GM18951 (cell line): ENCODE measurements around the gene TMEM61.

Experiments
- POLR2A ChIP-seq: IDR thresholded peaks from 4 replicates; pipeline ENCODE4 v1.6.1; 2011; ENCODE audit warnings: mild to moderate bottlenecking; ENCODE audit not compliant: insufficient read length, insufficient read depth; ENCODE audit errors: extremely low read depth
- in situ Hi-C: fragments of 300-500 bp; cut with MboI; formaldehyde crosslinking; loops from one replicate; pipeline ENCODE4 v1.12.0; 2022; ENCODE audit warnings: low sequenced_read_pairs, mixed read lengths, inconsistent platforms; ENCODE audit not compliant: unreplicated experiment

The TMEM61 gene

DNA sequence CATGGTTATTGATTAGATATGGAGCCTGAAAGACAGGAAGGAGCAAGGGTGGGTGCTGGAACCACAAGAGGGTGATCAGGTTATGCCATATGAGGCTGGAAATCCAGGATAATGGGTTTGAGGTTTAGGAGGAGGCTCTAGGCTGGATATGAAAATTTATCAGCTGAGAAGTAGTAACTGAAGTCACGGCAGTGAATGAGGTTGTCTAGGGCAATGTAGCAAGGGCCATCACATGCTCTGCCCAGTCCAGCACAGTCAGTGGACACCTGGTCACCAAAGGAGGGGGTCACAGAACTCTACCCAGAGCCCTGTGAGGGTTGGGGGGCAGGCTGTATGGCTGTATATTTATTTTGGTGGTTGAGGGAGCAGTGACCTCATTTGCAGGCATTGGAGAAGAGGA is 10.5 kb upstream of the TMEM61 start:
- no peak for TF ChIP-seq POLR2A
- in situ Hi-C loops = no loop called here

DNA sequence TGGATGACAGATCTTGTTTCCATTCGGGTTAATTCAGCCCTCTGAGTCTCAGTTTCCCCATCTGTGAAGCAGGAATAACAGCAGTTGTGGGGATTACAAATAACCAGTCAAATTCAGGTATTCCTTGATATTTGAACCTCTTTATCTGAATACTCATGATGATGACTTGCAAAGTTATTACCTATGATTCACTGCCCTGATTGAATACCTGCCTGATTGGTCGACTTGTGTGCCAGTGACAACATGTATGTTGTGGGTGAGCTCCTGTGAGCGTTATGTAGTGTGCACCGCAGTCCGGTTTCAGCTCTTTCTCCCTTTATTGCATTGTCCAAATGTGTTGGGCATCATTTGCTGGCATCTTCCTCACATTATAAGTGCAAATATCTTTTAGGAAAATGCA is 9.5 kb upstream of the TMEM61 start:
- in situ Hi-C loops = no loop called here
- no peak for TF ChIP-seq POLR2A

DNA sequence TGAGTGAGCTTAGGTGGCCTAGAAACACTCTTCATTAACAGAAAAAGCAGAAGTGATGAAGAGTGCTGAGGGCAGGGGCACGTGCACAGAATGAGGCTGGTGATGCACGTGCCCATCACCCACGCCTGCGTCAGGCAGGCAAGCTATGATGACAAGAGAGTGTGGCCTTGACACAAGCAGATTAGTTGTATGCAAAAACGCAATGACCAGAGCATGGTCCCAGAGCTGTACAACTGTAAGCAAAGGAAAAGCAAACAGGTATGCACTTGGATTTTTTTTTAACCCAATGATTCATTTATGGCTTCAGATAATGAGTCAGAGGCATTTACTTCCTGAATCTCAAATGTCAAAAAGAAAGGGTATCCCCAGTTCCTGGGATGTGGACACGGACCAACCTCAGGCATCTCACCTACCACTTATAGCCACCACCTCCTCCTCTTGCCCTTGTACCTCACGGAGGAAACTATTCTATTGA is 9.1 kb upstream of the TMEM61 start:
- in situ Hi-C loops = no loop called here
- TF ChIP-seq POLR2A = no peak

DNA sequence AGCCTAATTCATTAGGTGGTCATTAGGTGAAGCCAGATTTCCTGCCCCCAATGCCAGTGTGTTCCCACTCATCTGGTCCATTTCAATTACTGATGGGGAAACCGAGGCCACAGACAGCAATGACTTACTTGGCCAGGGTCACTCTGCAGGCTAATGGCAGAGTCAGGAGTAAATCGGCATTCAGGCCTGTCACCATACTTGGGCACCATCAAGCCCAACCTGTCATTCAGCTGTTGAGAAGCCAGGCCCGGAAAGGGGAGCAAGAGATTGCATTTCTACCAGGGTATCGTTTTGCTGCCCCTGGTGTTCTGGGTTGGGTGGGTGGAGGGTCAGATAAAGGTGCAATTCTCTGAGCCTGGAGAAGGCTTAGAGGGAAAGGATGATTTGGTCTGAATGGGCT is 8.0 kb upstream of the TMEM61 start:
- no peak for TF ChIP-seq POLR2A
- in situ Hi-C loops = no loop called here

DNA sequence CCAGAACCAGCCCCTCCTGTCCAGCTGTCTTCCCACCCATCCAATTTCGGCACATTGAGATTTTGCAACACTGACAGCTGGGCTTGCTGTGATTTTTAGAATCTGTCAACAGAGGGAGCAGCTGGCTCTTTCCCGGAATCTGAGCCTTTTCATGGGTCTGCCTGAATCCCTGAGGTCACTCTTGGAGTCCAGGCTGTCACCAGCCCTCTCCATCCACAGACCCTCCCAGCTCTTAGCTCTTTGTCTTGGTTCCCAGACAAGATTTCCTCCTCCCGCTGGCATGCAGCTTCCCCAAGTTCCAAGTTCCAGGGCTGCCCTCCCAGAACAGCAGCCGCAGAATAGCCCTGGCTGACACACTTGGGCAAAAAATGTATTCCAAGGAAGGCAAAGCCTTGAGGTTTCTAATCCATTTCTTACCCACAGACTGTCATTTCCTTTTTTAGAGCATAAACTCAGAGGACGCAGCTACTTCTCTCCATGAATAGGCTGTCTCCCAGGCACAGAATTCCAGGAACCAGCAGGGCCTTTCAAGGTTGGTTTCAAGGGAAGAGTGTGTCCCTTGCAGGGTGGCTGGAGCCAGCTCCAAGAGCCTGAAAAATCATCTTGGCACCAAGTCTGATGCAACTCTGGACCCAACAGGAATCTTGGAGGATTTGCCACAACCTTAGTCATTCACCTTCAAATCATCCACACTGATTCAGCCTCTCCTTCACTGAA is 7.1 kb upstream of the TMEM61 start:
- TF ChIP-seq POLR2A = no peak
- in situ Hi-C loops = no loop called here

DNA sequence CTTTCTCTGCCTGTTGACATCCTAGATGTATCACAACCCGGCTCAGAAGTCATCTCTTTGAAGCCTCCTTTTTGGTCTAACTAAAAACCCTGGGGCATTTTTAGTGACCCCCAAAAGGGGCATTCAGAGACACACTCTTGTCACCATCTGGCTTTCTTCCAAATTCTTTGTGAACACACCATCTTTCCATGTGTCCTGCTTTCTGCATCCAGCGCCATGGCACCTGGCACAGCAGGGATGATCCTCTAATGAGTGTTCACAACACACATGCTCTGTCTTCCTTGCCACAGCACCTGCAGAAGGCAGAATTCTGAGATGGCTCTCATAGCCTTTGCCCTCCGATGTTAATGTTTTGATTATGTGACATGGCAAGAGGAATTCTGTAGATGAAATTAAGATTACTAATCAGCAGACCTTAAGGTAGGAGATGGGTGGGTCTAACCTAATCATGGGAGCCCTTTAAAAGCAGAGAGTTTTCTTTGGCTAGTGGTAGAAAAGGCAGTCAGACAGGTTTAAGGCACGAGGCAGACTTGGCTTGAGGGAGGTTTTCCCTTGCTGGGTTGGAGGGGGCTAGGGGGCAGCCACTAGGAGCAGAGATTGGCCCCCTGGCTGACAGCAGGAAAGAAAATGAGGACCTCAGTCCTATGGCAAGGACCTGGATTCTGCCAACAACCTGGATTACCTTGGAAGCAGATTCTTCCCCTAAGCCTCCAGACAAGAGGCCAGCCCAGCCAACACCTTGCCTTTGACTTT is 4.9 kb upstream of the TMEM61 start:
- no peak for TF ChIP-seq POLR2A
- in situ Hi-C loops = no loop called here

DNA sequence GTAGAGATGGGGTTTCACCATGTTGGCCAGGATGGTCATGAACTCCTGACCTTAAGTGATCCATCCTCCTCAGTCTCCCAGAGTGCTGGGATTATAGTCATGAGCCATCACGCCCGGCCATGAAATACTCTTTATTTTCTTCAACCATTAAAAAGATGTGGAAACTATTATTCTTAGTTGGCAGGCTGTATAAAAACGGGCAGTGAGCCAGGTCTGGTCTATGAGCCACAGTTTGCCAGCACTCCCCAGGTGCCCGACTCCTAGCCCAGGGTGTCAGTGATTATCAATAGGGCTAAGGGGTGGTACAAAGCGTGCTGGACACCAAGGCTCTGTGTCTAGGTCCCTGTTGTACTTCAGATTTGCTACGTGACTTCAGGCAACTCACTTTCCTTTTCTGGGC is 3.7 kb upstream of the TMEM61 start:
- in situ Hi-C loops = no loop called here

DNA sequence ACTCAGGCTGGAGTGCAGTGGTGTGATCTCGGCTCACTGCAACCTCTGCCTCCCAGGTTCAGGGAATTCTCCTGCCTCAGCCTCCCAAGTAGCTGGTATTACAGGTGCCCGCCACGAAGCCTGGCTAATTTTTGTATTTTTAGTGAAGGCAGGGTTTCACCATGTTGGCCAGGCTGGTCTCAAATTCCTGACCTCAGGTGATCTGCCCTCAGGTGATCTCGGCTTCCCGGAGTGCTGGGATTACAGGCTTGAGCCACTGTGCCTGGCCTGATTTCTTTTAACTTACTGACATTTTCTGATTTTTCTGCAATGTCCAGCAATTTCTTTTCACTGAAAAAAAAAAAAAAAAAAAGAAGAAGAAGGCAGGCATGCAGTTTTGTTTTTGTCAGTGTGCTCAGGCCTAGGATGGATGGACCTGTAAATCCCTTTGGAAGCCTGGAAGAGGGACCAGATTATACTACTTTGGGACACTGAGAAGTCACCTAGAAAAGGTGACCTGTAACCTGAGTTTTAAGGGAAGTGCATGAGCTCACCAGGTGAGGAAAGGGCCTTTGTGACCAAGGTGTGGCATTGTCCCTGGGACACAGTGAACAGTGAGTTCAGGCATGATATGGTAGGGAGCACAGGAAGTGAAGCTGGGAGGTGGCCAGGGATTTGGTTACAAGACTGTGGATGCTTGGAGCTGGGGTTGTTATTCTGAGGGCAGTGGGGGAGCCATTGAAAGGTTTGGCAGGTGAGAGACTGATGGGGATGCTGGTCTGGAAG is 2.7 kb upstream of the TMEM61 start:
- TF ChIP-seq POLR2A = no peak
- in situ Hi-C loops = no loop called here

More for the DNA sequence above, 3.7 kb upstream of the TMEM61 start:
- TF ChIP-seq POLR2A = no peak

DNA sequence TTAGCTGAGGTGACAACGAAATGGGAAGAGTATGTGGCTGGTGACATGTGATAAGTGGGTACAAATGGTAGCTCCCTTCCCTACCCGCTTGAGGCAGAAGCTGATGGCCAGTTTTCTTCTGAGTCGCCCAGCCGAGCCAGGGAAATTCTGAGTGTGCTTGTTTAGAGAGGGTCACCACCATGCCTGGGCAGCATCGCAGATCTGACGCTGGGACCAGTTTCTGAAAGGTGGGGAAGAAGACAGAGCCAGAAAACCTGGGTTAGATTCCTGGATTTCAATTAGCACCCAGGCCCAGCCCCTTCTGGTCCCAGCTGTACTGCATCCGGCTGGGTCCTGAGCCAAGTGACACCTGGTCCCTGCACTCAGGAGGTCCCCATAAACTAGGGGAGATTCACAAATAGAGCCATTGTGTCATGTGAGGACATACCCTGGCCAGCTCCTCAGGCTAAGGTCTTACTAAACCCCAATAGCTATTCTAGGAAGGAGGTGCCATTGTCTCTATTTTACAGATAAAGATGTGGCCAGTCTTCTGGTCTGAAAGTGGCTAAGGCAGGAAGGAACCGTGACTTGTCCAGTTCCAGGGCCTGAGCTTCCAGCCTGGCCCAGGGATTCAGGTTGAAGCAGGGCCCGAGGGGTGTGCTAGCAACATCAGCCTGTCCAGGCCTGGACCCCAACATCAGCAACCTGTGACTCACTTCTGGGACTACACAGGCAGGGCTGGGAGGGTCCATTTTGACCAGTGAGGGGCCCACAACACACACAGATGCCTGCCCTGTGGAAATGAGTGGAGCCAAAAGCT is 1.7 kb upstream of the TMEM61 start:
- no peak for TF ChIP-seq POLR2A
- in situ Hi-C loops = no loop called here

DNA sequence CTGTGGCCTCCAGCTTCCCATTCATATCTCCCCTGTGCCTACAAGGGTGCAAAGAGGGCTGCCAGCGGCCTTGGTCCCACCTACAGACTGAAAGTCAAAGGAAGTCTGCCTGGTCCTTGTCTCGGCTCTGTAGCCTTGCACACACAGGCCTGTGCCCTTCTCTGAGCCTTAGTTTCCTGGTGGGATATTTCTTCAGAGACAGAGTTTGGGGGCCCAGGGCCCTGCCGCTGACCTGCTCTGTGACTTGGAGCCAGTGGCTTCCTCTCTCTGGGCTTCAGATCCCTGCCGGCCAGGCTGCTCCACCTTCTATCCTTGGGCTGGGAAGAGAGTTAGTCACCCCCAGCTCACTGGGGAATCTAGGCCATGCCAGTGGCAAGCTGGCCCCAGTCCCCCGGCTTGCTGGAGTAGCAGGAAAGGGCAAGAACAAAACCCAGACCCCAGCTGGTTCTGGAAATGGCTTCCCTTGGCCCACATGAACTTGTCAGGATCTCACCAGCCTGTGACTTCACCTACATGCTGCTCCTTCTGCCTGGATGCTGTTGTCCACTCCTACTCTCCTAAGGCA is 1.0 kb upstream of the TMEM61 start:
- TF ChIP-seq POLR2A = no peak
- in situ Hi-C loops = no loop called here

DNA sequence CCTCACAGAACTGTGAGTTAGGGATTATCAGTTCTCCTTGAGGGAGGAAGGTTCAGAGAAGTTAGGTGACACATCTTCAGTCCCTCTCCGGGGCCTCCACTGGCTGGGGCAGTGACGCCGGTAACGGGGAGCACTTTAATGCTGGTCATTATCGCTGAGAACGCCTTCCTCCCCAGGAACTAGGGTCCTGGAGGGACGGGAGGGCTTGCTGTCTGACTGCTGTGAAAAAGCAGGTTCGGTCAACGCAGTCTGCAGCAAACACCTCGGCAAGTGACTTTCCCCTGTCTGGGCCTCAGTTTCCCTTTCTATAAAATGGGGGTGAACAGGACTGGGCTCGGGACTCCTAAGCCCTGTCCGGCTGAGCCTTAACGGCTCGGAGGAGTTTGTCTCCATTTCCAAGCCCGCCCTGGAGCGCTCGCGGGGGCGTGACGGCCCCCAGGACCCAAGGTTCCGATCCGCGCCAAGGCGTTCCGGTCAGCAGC is 341 bp upstream of the TMEM61 start:
- no peak for TF ChIP-seq POLR2A
- in situ Hi-C loops = no loop called here

DNA sequence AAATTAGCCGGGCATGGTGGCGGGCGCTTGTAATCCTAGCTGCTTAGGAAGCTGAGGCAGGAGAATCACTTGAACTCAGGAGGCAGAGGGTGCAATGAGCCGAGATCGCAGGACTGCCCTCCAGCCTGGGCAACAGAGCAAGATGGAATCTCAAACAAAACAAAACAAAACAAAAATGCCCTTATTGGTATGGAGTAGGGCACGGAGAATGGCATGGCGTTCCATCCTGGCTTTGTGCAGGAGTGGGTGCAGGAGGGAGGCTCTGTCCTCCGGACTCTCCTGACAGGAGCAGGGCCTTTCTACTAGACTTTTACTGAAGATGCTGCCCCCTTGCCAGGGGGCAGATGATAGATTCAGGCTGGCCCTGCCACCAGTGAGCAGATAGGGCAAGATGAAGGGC is 1.0 kb downstream of the TMEM61 start:
- no peak for TF ChIP-seq POLR2A
- in situ Hi-C loops = no loop called here
